NOMO-1 treated with DMSO at 0.1 percent for 48 hours (cell line): ENCODE measurements around the gene MISP.

Source experiments
- DNase-seq: peaks from one replicate; lab custom pipeline; 2025; ENCODE audit not compliant: unreplicated experiment; lab: John Stamatoyannopoulos, UW

The MISP gene

DNA sequence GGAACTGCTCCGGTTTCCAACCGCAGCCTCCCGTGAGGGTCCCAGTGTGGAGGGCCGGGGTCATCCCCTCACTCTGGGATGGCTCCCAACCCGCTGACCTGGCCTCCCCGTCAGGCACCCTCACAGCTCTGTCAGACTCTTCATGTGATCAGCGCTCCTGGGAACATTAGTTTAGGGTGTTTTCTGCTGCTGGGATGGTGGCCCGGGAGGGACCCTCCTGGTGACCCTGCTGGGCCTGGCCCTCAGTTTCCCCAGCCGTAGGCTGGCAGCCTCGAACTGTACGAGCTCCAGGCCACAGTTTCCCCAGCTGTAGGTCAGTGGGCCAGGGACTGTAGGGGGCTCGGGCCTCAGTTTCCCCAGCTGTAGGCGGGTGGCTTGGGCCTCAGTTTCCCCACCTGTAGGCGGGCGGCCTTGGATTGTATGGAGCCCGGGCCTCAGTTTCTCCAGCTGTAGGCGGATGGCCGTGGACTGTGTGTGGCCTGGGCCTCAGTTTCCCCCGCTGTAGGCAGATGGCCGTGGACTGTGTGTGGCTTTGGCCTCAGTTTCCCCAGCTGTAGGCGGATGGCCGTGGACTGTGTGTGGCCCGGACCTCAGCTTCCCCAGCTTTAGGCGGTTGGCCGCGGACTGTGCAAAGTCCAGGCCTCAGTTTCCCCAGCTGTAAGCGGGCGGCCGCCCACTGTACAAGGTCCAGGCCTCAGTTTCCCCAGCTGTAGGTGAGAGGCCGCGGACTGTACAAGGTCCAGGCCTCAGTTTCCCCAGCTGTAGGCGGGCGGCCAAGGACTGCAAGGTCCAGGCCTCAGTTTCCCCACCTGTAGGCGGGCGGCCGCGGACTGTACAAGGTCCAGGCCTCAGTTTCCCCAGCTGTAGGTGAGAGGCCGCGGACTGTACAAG, 45.0 kb downstream of the MISP start:
- DNase-seq: no peak

GRCh38 chr19:796692-797527, 46.0 kb downstream of the MISP start, which contains the start of gene PTBP1:
TSS of gene PTBP1 (plus strand) at chr19:797452. CDS start at chr19:797498, 46 bp downstream.
- DNase-seq: peak; percentile 100

GRCh38 chr19:797528-798414, 46.9 kb downstream of the MISP start:
- peak; percentile 71 for DNase-seq

DNA sequence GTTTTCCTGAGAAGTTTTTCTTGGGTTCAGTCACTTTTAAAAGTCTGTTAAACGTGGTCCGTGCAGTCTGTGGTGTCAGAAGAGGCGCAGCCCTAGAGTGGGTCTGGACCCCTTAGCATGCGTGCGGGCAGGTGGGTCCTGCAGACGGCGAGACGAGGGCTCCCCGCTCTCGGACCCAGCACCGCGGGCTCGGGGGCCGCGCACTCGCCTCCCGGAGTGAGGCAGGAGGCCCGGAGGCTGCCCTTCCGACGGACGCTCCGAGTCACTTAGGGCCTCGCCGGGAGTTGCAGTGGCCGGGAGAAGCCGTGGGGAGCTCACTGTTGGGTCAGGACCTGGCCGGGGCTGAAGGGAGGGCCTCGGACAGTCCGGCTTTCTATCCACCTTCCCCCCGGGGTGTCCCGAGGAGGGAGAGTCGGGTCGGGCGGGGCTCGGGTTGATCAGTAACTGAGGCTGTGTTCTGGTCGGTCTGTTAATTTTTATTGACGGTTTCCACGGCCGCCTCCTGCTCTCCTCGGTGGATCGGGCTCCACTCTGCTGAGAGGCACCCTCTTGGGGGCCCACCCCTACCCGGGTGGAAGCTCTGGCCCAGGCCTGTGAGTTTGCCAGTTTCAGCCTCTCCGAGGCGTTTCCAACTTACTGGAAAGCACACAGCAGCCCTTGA, 47.6 kb downstream of the MISP start:
- no peak for DNase-seq

- DNase-seq: no peak
Measured at GRCh38 chr19:799076-799881, 48.4 kb downstream of the MISP start.

DNA sequence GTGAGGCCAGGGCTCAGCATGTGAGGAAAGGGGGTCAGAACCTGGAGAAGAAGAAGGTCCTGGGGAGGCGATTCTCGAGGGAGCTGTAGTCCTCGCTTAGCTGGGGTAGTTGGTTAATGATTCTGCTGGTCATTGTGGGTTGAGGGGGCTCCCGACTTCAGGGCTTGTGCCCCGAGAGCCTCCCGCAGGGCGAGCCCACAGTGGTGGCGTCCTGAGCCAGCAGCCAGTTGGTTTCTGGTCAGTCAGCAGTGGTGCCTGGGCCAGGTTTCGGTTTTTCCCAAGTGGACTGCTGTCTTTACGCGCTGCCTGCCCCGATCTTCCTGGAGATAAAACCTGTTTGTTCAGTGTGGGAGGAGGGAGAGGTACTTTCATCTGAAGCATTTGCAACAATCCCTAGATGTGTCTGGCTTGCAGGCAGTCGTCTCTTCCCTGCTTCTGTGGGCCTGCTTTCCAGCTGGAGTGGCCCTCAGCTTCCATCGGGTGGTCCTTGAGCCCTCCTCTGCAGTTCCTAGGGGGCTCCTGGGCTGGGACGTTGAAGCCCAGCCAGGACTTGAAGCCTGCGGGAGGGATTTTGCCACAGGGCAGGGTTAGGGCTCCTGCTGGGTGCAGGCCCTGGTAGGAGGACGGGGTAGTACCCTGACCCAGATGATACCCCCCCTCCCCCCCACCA, 49.6 kb downstream of the MISP start:
- no peak for DNase-seq

GRCh38 chr19:801030-801860, 50.3 kb downstream of the MISP start:
- no peak for DNase-seq

- no peak for DNase-seq
Measured at GRCh38 chr19:801861-802497, 51.1 kb downstream of the MISP start.

DNA sequence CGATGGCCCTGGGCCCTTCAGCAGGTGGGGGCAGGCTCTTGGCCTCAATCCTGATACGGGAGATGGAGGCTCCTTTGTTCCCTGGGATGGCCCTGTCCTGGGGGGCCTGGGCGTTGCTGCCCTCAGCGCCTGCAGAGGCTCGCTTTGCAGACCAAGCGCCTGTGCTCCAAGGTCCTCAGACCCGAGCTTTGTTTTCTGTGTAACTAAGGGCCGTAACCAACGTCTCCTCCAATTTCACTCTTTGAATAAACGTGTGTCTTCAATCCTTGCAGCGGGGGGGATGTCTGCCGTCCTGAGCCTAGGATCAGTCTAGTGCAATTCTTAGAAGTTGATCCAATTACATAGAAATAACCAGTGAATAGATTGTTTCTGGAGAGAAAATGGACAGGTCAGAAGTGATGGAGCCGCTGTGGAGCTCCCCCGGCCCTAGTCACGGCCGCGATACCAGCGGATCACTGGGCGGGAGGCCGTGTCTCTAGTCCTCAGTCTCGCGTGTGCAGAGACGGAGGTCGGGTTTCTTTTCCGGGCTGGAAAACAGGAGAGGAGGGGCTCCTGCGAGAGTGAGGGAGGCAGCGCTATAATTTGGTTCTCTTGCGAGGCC, 51.7 kb downstream of the MISP start:
- DNase-seq: no peak

DNA sequence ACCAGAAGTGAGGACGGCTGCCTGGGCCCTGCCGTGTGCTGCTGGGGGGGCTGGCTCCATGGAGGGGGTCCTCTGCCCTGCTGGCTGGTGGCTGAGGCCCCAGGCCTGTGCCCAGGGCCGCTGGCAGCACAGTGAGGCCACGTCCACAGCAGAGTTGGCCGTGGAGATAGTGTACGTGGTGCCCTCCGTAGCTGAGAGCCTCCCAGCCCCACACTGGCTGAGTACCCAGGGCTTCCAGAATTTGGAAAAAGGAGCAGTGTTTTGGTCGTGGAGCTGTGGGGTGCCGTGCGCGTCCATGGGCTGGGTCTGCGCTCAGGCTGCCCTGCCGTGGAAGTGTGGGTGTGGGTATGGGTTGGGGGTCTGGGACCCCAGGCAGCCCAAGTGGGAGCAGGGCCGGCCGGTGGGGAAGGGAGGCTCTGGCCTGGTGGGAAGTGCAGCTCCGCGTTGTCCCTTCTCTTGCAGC, 52.2 kb downstream of the MISP start:
- DNase-seq: no peak

DNA sequence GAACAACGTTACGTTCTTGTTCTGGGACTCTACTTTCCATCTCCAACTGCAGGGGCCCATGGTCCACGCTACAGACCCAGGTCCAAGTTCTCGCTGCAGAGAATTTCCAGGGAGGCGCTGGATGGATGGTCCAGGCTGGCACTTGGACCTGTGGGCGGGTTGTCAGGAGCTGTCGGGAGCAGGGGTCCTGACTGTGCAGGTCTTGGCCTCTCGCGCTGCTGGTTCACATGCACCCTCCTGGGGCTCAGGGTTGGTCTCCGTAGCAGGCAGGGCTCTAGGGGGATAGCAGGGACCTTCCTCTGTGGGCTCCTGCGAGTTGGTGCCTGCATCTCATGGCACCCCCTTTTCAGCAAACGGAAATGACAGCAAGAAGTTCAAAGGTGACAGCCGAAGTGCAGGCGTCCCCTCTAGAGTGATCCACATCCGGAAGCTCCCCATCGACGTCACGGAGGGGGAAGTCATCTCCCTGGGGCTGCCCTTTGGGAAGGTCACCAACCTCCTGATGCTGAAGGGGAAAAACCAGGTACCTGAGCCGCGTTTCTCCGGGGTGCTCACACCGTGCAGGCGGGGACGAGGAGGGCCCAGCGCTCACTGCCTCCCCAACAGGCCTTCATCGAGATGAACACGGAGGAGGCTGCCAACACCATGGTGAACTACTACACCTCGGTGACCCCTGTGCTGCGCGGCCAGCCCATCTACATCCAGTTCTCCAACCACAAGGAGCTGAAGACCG, 52.9 kb downstream of the MISP start:
- DNase-seq: no peak

- no peak for DNase-seq
Measured at GRCh38 chr19:804419-805165, 53.7 kb downstream of the MISP start.

- DNase-seq: no peak
Measured at GRCh38 chr19:805166-805551, 54.2 kb downstream of the MISP start.

DNA sequence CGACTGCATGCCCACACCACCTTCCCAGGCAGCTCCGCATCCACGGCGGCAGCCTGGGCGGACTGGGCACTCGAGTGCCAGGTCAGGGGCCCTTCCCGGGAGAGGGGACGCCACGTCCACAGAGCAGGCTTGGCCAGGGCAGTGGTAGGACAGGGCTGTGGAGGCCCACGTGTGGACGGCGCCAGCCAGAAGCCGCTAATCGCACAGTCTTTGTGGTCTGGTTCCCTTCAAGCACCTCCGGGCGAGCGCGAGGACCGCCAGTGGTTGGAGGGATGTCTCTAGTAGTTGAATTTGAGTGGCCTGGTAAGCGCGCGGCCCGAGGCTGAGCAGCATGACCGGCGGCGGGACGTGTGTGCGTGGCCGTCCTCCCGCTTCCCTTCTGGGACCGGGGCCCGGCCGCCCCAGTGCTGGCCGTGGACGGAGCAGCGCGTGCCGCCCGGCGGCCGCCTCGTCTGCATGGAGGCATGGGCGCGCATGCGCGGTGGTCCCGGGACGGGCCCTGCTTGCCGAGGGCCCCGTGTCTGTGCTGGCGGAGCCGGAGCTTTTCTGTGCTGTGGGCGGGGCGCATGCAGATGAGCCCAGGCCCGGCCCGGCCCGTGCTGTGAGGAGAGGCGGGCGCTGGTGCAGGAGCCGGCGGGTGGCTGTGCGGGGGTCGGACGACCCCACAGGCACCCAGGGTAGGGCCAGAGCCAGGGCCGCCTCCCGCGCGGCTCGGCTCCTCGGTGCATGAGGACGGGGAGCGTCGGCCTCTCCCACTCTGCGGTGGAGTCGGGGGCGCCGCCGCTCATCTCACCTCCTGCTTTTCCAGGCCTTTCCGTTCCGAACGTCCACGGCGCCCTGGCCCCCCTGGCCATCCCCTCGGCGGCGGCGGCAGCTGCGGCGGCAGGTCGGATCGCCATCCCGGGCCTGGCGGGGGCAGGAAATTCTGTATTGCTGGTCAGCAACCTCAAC, 55.0 kb downstream of the MISP start:
- DNase-seq: no peak
